Stomach (tissue), 9 donors: ENCODE results near the gene SARDH. TPM values are rescaled to one million over a fixed set of nuclear protein-coding genes. Genes with fewer than 3 reads are reported as not detected.
"Not testable (repeated sequence)": the region's sequence is repeated elsewhere in the genome, so short reads cannot be mapped to it uniquely, and the experiment has no call there.

ENCODE experiments used
- DNase-seq, 2 donors: peaks; one replicate each; pipeline versions ENCODE4 v3.0.0 to v3.0.0-alpha.2; 2013 to 2019
- H3K27ac ChIP-seq, 5 donors: fragments of 200-600 bp in 4 of 5; sonication (generic) in 4 of 5; one replicate each; pipeline ENCODE4 v1.5.1; 2013 to 2019; ENCODE audit warnings: mild to moderate bottlenecking in 1 of 5, moderate library complexity in 1 of 5
- H3K27me3 ChIP-seq, 3 donors: fragments of 200-600 bp; sonication (generic); one replicate each; pipeline ENCODE4 v1.5.1; 2017 to 2019; ENCODE audit warnings: mixed run types in 1 of 3
- H3K36me3 ChIP-seq, 4 donors: fragments of 200-600 bp; sonication (generic); 1 replicate in 3 of 4; 2 replicates in 1 of 4; pipeline ENCODE4 v1.5.1; 2016 to 2019
- H3K4me1 ChIP-seq, 4 donors: fragments of 200-600 bp; sonication (generic); one replicate each; pipeline ENCODE4 v1.5.1; 2016 to 2019
- H3K4me3 ChIP-seq, 4 donors: fragments of 200-600 bp; sonication (generic) in 3 of 4; one replicate each; pipeline ENCODE4 v1.5.1; 2016 to 2019; ENCODE audit warnings: mild to moderate bottlenecking in 1 of 4
- H3K9me3 ChIP-seq, 4 donors: fragments of 200-600 bp; sonication (generic); one replicate each; pipeline ENCODE4 v1.5.1; 2016 to 2019
- EP300 ChIP-seq: sonication (generic); formaldehyde crosslinking; IDR thresholded peaks from one replicate; pipeline ENCODE4 v1.6.1; 2017; ENCODE audit warnings: antibody characterized with exemption
- POLR2A ChIP-seq, 4 donors: fragments of 450-650 bp; IDR thresholded peaks; one replicate each; pipeline ENCODE4 v1.6.1; 2016; ENCODE audit warnings: antibody characterized with exemption in 4 of 4, control low read depth in 2 of 4, mild to moderate bottlenecking in 1 of 4, moderate library complexity in 1 of 4
- POLR2AphosphoS5 ChIP-seq, 3 donors: sonication (generic); formaldehyde crosslinking; IDR thresholded peaks; one replicate each; pipeline ENCODE4 v1.6.1; 2016; ENCODE audit warnings: antibody characterized with exemption in 3 of 3
- WGBS, 5 donors: extraction: QIAGEN DNeasy Blood & Tissue Kit in 3 of 5; methylation state at CpG; one replicate each; pipeline versions ENCODE4 v1.1.5 to v1.1.7; 2013 to 2018; 5-methylcytosine and 5-hydroxymethylcytosine counted together
- intact Hi-C: fragments of 100-400 bp; cut with DNase I; formaldehyde crosslinking; loops from one replicate; pipeline ENCODE4 v1.15.1; 2023; ENCODE audit warnings: low total_unique reads
- polyA plus RNA-seq, 3 donors: library from polyadenylated mRNA; stranded (reverse); fragments of 200-250 nt; gene quantifications; one replicate each; pipeline ENCODE4 v1.2.3, GENCODE V29; 2013
- total RNA-seq, 5 donors: library from RNA; depleted of rRNA; stranded (reverse); fragments of >200 nt; gene quantifications; one replicate each; pipeline versions ENCODE4 v1.1.0 to v1.2.3, GENCODE V29; 2014 to 2016
- TF ChIP-seq, protein P1 (sequence below), 7 experiments: fragments of 450-650 bp in 4 of 7; fragments of 200-600 bp in 3 of 7; sonication (generic) in 3 of 7; IDR thresholded peaks; one replicate each; pipeline ENCODE4 v1.5.1; 2016 to 2019; ENCODE audit warnings: antibody characterized with exemption in 7 of 7, control low read depth in 2 of 7, mild to moderate bottlenecking in 1 of 7
- donor health status: healthy with polysubstance abuse.
- donor health status: Bipolar disorder and iron deficiency.
- donor health status: healthy.

SARDH gene
- total and polyA plus RNA-seq, 8 donors = 0.76 to 15.2 (median 2.6) TPM; not detected in 1

GRCh38 chr9:133631111-133631510 is 107.0 kb downstream of the SARDH start:
- Histone ChIP-seq H3K4me1 (peaks cover 0 to 7% (median 0%) of the 10 kb centered on the region in 4 donors), H3K4me3 (no peak overlapping the region), H3K9me3 (peaks cover 0 to 11% (median 3%) of the 10 kb centered on the region in 4 donors), H3K27me3 (peaks cover 0 to 67% (median 10%) of the 10 kb centered on the region in 3 donors), H3K36me3 (no peaks in the 10 kb centered on the region), H3K27ac (no peak overlapping the region)
- WGBS, 5 donors = 88 to 92% (median 90%) methylated on average over 9 to 12 of the region's 12 CpGs
- TF ChIP-seq POLR2AphosphoS5 (IDR thresholded peaks at IDR 0.05) = no peak
- no peak for TF ChIP-seq EP300
- TF ChIP-seq, protein P1, sequence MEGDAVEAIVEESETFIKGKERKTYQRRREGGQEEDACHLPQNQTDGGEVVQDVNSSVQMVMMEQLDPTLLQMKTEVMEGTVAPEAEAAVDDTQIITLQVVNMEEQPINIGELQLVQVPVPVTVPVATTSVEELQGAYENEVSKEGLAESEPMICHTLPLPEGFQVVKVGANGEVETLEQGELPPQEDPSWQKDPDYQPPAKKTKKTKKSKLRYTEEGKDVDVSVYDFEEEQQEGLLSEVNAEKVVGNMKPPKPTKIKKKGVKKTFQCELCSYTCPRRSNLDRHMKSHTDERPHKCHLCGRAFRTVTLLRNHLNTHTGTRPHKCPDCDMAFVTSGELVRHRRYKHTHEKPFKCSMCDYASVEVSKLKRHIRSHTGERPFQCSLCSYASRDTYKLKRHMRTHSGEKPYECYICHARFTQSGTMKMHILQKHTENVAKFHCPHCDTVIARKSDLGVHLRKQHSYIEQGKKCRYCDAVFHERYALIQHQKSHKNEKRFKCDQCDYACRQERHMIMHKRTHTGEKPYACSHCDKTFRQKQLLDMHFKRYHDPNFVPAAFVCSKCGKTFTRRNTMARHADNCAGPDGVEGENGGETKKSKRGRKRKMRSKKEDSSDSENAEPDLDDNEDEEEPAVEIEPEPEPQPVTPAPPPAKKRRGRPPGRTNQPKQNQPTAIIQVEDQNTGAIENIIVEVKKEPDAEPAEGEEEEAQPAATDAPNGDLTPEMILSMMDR (IDR thresholded peaks at IDR 0.05) = no peak
- no peak for TF ChIP-seq POLR2A (IDR thresholded peaks at IDR 0.05)
- no peak for DNase-seq
- intact Hi-C loops = no loop called here

GRCh38 chr9:133629221-133630110 is 108.7 kb downstream of the SARDH start:
- peaks cover 0 to 7% (median 0%) of the 10 kb centered on the region in 4 donors for H3K4me1 ChIP-seq
- H3K27ac ChIP-seq = no peak overlapping the region
- peaks cover 0 to 51% (median 9%) of the 10 kb centered on the region in 3 donors for H3K27me3 ChIP-seq
- peaks cover 0 to 25% (median 13%) of the 10 kb centered on the region in 4 donors for H3K9me3 ChIP-seq
- WGBS, 5 donors = 72 to 92% (median 86%) methylated on average over 12 to 23 of the region's 23 CpGs
- H3K36me3 ChIP-seq = no peaks in the 10 kb centered on the region
- TF ChIP-seq POLR2AphosphoS5 (IDR thresholded peaks at IDR 0.05) = no peak
- TF ChIP-seq, protein P1 (IDR thresholded peaks at IDR 0.05) = no peak
- TF ChIP-seq POLR2A (IDR thresholded peaks at IDR 0.05) = no peak
- no peak for TF ChIP-seq EP300
- intact Hi-C loops = no loop called here
- H3K4me3 ChIP-seq = no peak overlapping the region
- DNase-seq = no peak

- H3K4me3 ChIP-seq = no peak overlapping the region
- H3K9me3 ChIP-seq = peaks cover 0 to 25% (median 13%) of the 10 kb centered on the region in 4 donors
- TF ChIP-seq, protein P1 (IDR thresholded peaks at IDR 0.05) = no peak
- TF ChIP-seq POLR2A (IDR thresholded peaks at IDR 0.05) = no peak
- no peak for TF ChIP-seq POLR2AphosphoS5 (IDR thresholded peaks at IDR 0.05)
- TF ChIP-seq EP300 = no peak
- H3K36me3 ChIP-seq = no peaks in the 10 kb centered on the region
- no peak for DNase-seq
- H3K27ac ChIP-seq = no peak overlapping the region
- intact Hi-C loops = no loop called here
- peaks cover 0 to 47% (median 2%) of the 10 kb centered on the region in 3 donors for H3K27me3 ChIP-seq
- WGBS, 5 donors = 67 to 73% (median 71%) methylated on average over 8 of the region's 8 CpGs
- H3K4me1 ChIP-seq = peaks cover 0 to 6% (median 0%) of the 10 kb centered on the region in 4 donors
These were observed 109.4 kb downstream of the SARDH start for GRCh38 chr9:133628766-133629165.

DNA sequence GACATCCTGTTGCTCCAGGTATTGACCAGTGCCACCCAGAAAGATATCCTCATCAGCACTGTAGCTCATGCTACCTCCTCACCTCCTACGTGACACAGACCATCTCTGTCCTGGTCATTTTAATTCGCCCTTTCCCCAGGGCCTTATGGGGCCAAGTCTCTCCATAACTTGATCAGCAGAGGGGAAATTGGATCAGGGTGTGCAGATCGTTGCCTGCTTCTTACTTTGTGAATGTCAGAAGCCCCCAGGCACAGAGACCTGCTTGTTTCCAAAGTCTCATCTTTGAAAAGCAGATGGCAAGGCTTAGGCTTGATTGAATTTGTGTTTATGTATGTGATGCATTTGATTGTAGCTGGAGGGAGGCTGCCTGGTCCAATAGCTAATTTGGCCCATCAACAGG is 110.8 kb downstream of the SARDH start:
- WGBS, 5 donors = 70 to 77% (median 72%) methylated on average over 3 of the region's 3 CpGs
- H3K36me3 ChIP-seq = no peaks in the 10 kb centered on the region
- TF ChIP-seq EP300 (no peak), POLR2A (IDR thresholded peaks at IDR 0.05) (no peak), POLR2AphosphoS5 (IDR thresholded peaks at IDR 0.05) (no peak)
- TF ChIP-seq, protein P1 (IDR thresholded peaks at IDR 0.05) = no peak
- H3K9me3 ChIP-seq = peaks cover 0 to 25% (median 13%) of the 10 kb centered on the region in 4 donors
- H3K4me3 ChIP-seq = no peak overlapping the region
- H3K27me3 ChIP-seq = peaks cover 0 to 47% (median 0%) of the 10 kb centered on the region in 3 donors
- no peaks in the 10 kb centered on the region for H3K4me1 ChIP-seq
- no peak for DNase-seq
- no peak overlapping the region for H3K27ac ChIP-seq
- intact Hi-C loops = no loop called here

- H3K36me3 ChIP-seq, H3K4me1 ChIP-seq, H3K4me3 ChIP-seq, H3K27ac ChIP-seq, DNase-seq, intact Hi-C loops: not testable (repeated sequence)
- H3K27me3 ChIP-seq = peaks cover 0 to 50% (median 0%) of the 10 kb centered on the region in 3 donors
- peaks cover 0 to 25% (median 13%) of the 10 kb centered on the region in 4 donors for H3K9me3 ChIP-seq
These were observed 112.1 kb downstream of the SARDH start for GRCh38 chr9:133626008-133626407.
